GM12878 (cell line): ENCODE measurements around the gene GOPC. TPM values are rescaled to one million over a fixed set of nuclear protein-coding genes. Genes with fewer than 3 reads are reported as not detected.

Source experiments
- ATAC-seq: fragments of 200-7000 bp; cut with Tn5 transposase; 3 replicates; pipeline ENCODE4 v1.9.1; 2020; ENCODE audit warnings: mild to moderate bottlenecking, moderate library complexity
- BruUV-seq: library from RNA; stranded (reverse); fragments of 400-500 nt; replicated peaks from 2 replicates; lab custom pipeline; 2021; lab: Mats Ljungman, UMichigan
- CTCF ChIA-PET: fragments of 300-600 bp; sonication (Branson Sonifier 250); formaldehyde crosslinking; extraction: SDS; loops from one replicate; lab custom pipeline; 2021; ENCODE audit warnings: inconsistent platforms; lab: Yijun Ruan, JAX
- POLR2A ChIA-PET: fragments of 350-600 bp; formaldehyde crosslinking; extraction: SDS; loops from one replicate; lab custom pipeline; 2021; ENCODE audit warnings: inconsistent platforms; lab: Charles Lee
- RAD21 ChIA-PET: fragments of 300-600 bp; sonication (Branson Sonifier 250); formaldehyde crosslinking; loops from one replicate; lab custom pipeline; 2023; ENCODE audit warnings: antibody characterized with exemption; ENCODE audit not compliant: unreplicated experiment; lab: Charles Lee
- SMC1A ChIA-PET: fragments of 300-600 bp; sonication (Branson Sonifier 250); formaldehyde crosslinking; loops from one replicate; lab custom pipeline; 2023; ENCODE audit not compliant: unreplicated experiment, uncharacterized antibody; lab: Charles Lee
- DNase-seq: peaks from one replicate; pipeline ENCODE4 v3.0.0-alpha.2; 2011; ENCODE audit warnings: low read depth, low spot score
- FAIRE-seq: peaks from 3 replicates; lab custom pipeline; 2011; peaks lifted over from hg19 to GRCh38; lab: Jason Lieb, UNC
- H2AFZ ChIP-seq: 2 replicates; pipeline ENCODE4 v1.6.0; 2011; ENCODE audit warnings: low read depth, low read length, control low read depth; ENCODE audit not compliant: control insufficient read depth
- H3K27ac ChIP-seq: 2 replicates; pipeline ENCODE4 v1.5.1; 2011; ENCODE audit warnings: control low read depth; ENCODE audit not compliant: control insufficient read depth, insufficient read depth
- H3K27me3 ChIP-seq, 2 experiments: replicated peaks in 1 of 2; 2 replicates each; pipeline versions ENCODE4 v1.6.0 to v1.6.1; 2011; ENCODE audit warnings: low read length in 1 of 2; ENCODE audit not compliant: control insufficient read depth in 2 of 2, insufficient read depth in 2 of 2
- H3K36me3 ChIP-seq, 2 experiments: 2 replicates each; pipeline ENCODE4 v1.5.1; 2011; ENCODE audit warnings: low read length in 1 of 2; ENCODE audit not compliant: control insufficient read depth in 2 of 2, insufficient read depth in 2 of 2
- H3K4me1 ChIP-seq: 2 replicates; pipeline ENCODE4 v1.6.1; 2011; ENCODE audit warnings: mild to moderate bottlenecking, low read length, moderate library complexity, mixed read lengths; ENCODE audit not compliant: control insufficient read depth, insufficient read depth
- H3K4me2 ChIP-seq: 2 replicates; pipeline ENCODE4 v1.6.0; 2011; ENCODE audit warnings: control low read depth; ENCODE audit not compliant: control insufficient read depth, insufficient read depth
- H3K4me3 ChIP-seq: fragments of 200-600 bp; sonication (generic); 2 replicates; pipeline ENCODE4 v1.5.1; 2016
- H3K79me2 ChIP-seq: 2 replicates; pipeline ENCODE4 v1.6.0; 2011; ENCODE audit warnings: low read length; ENCODE audit not compliant: control insufficient read depth, insufficient read depth
- H3K9ac ChIP-seq: 2 replicates; pipeline ENCODE4 v1.8.0; 2011; ENCODE audit warnings: low read length, control low read depth, mixed read lengths; ENCODE audit not compliant: control insufficient read depth, insufficient read depth
- H3K9me3 ChIP-seq: replicated peaks from 3 replicates; pipeline ENCODE4 v1.5.1; 2011; ENCODE audit warnings: mild to moderate bottlenecking, low read length; ENCODE audit not compliant: control insufficient read depth, insufficient read depth
- H4K20me1 ChIP-seq: 2 replicates; pipeline ENCODE4 v1.6.0; 2011; ENCODE audit not compliant: control insufficient read depth, insufficient read depth
- ASH2L ChIP-seq: fragments of 300-600, 200-600 bp; sonication (generic); IDR thresholded peaks from 2 replicates; pipeline ENCODE4 v1.6.1; 2017; ENCODE audit warnings: low read depth, mild to moderate bottlenecking, borderline replicate concordance
- BACH1 ChIP-seq: fragments of 450-650 bp; IDR thresholded peaks from 2 replicates; pipeline ENCODE4 v1.6.1; 2017; ENCODE audit warnings: mild to moderate bottlenecking, borderline replicate concordance
- CBX5 ChIP-seq: sonication (generic); IDR thresholded peaks from 2 replicates; pipeline ENCODE4 v1.6.1; 2016; ENCODE audit warnings: low read depth, moderate library complexity, mild to moderate bottlenecking, inconsistent platforms
- CHD4 ChIP-seq: fragments of 200-600 bp; sonication (generic); IDR thresholded peaks from 2 replicates; pipeline ENCODE4 v1.6.1; 2016; ENCODE audit warnings: mild to moderate bottlenecking
- CTCF ChIP-seq, 3 experiments: IDR thresholded peaks in 2 of 3; conservative IDR thresholded peaks in 1 of 3; 2 replicates each; pipeline ENCODE4 v1.5.1; 2011; ENCODE audit warnings: low read depth in 3 of 3, low read length in 3 of 3, mild to moderate bottlenecking in 3 of 3, control low read depth in 2 of 3, moderate library complexity in 2 of 3, inconsistent platforms in 1 of 3, mixed read lengths in 1 of 3; ENCODE audit not compliant: control insufficient read depth in 2 of 3, insufficient read depth in 1 of 3; ENCODE audit errors: extremely low read depth in 1 of 3
- EP300 ChIP-seq, 2 experiments: fragments of 150-350 bp in 1 of 2; IDR thresholded peaks; 2 replicates each; pipeline ENCODE4 v1.6.1; 2011 to 2012; ENCODE audit warnings: low read depth in 2 of 2, low read length in 2 of 2, borderline replicate concordance in 1 of 2, improper control_type of control experiment in 1 of 2, inconsistent platforms in 1 of 2; ENCODE audit not compliant: control insufficient read depth in 1 of 2
- IKZF2 ChIP-seq, 2 experiments: fragments of 450-650 bp; IDR thresholded peaks; 2 replicates each; pipeline ENCODE4 v1.6.1; 2017; ENCODE audit warnings: mild to moderate bottlenecking in 2 of 2, moderate library complexity in 2 of 2
- NKRF ChIP-seq: fragments of 450-650 bp; conservative IDR thresholded peaks from 2 replicates; pipeline ENCODE4 v1.6.1; 2017; ENCODE audit warnings: mild to moderate bottlenecking, moderate library complexity
- NR2C2 ChIP-seq: IDR thresholded peaks from 2 replicates; pipeline ENCODE4 v1.6.1; 2011; ENCODE audit warnings: borderline replicate concordance, low read depth; ENCODE audit not compliant: control insufficient read depth, insufficient read length
- PAX8 ChIP-seq: fragments of 450-650 bp; IDR thresholded peaks from 2 replicates; pipeline ENCODE4 v1.6.1; 2017; ENCODE audit warnings: mild to moderate bottlenecking, moderate library complexity
- SKIL ChIP-seq: fragments of 450-650 bp; IDR thresholded peaks from 2 replicates; pipeline ENCODE4 v1.6.1; 2017; ENCODE audit warnings: mild to moderate bottlenecking, low read depth, inconsistent platforms; ENCODE audit not compliant: poor library complexity, severe bottlenecking
- SMAD5 ChIP-seq: IDR thresholded peaks from 2 replicates; pipeline ENCODE4 v1.6.1; 2016; ENCODE audit warnings: antibody characterized with exemption, low read depth
- SMARCA5 ChIP-seq: fragments of 450-650 bp; IDR thresholded peaks from 2 replicates; pipeline ENCODE4 v1.6.1; 2017; ENCODE audit warnings: mild to moderate bottlenecking
- SMC3 ChIP-seq: IDR thresholded peaks from 2 replicates; pipeline ENCODE4 v1.6.1; 2011; ENCODE audit warnings: low read length, improper control_type of control experiment, borderline replicate concordance
- SREBF2 ChIP-seq: IDR thresholded peaks from 2 replicates; pipeline ENCODE4 v1.6.1; 2012; ENCODE audit warnings: mild to moderate bottlenecking, low read length
- STAT3 ChIP-seq: IDR thresholded peaks from 2 replicates; pipeline ENCODE4 v1.6.1; 2011; ENCODE audit warnings: low read depth, low read length, improper control_type of control experiment
- WGBS: methylation state at CpG from one replicate; pipeline ENCODE4 v1.1.6; 2016; ENCODE audit warnings: low lambda C conversion rate; ENCODE audit not compliant: insufficient replicate concordance, insufficient coverage; ENCODE audit errors: missing lambda C conversion rate; 5-methylcytosine and 5-hydroxymethylcytosine counted together
- in situ Hi-C: fragments of 300-500 bp; cut with MboI; formaldehyde crosslinking; loops from 9 replicates; pipeline ENCODE4 v1.14.3; 2018; ENCODE audit warnings: mixed read lengths
- intact Hi-C: fragments of 100-400 bp; cut with micrococcal nuclease; formaldehyde crosslinking; loops from one replicate; pipeline ENCODE4 v1.14.2; 2022; ENCODE audit not compliant: unreplicated experiment
- polyA plus RNA-seq, 11 experiments: library from polyadenylated mRNA; depleted of rRNA in 4 of 11; unstranded in 6 of 11; stranded (reverse) in 5 of 11; fragments of >200 nt; fragmentation: Nextera tagmentation in 4 of 11; fragmentation: Illumina TruSeq in 1 of 11; extraction: Ambion mirVana in 4 of 11; extraction: Trizol in 1 of 11; gene quantifications; 1 replicate in 1 of 11; 2 replicates in 10 of 11; pipeline versions ENCODE4 v1.2.1 to v1.2.3, GENCODE V29; 2011 to 2016; ENCODE audit warnings: inconsistent platforms in 2 of 11, missing spikeins in 2 of 11, low read depth in 1 of 11
- total RNA-seq, 4 experiments: library from RNA; depleted of rRNA in 3 of 4; stranded (reverse); fragments of >200 nt in 3 of 4; fragmentation: Illumina TruSeq in 1 of 4; extraction: Trizol in 1 of 4; gene quantifications; 2 replicates each; pipeline versions ENCODE4 v1.2.1 to v1.2.3, GENCODE V29; 2013 to 2021

Gene GOPC
- total and polyA plus RNA-seq, 10 of the 15 experiments (the other 5 are each of a cell fraction or from before 2014, with no cell fraction given) = 5.8 to 28.5 (median 18.0) TPM

- Histone ChIP-seq H4K20me1 (no peaks in the 10 kb centered on the region), H2AFZ (no peak overlapping the region), H3K4me3 (no peak overlapping the region), H3K27ac (no peak overlapping the region), H3K4me1 (no peaks in the 10 kb centered on the region), H3K4me2 (no peak overlapping the region), H3K9me3 (no peaks in the 10 kb centered on the region), H3K27me3 (no peaks in the 10 kb centered on the region), H3K79me2 (no peaks in the 10 kb centered on the region), H3K9ac (no peak overlapping the region), H3K36me3 (no peaks in the 10 kb centered on the region)
- DNase-seq (no peak), FAIRE-seq (no peak), ATAC-seq (no peak)
- BruUV-seq = no TSS peak
- RAD21 ChIA-PET = interaction anchor here (0.6 kb wide), 1 partner anchor 58 kb away, joined by 3 read pairs; the partner anchor contains the start of gene DCBLD1
- CTCF ChIA-PET = no interaction called here
- in situ Hi-C loops = no loop called here
- SMC1A ChIA-PET = no interaction called here
- intact Hi-C loops = no loop called here
- POLR2A ChIA-PET = no interaction called here
- 97% methylated on average over 8 of the region's 8 CpGs for WGBS
- TF ChIP-seq CTCF (IDR thresholded peaks at IDR 0.05 in 2 of 3, conservative IDR thresholded peaks at IDR 0.05 in 1 of 3; ENCODE audit: control insufficient read depth in 2 of 3, extremely low read depth in 1 of 3, insufficient read depth in 1 of 3, low read depth in 3 of 3, low read length in 3 of 3) (no peak), STAT3 (no peak), ASH2L (no peak), SMC3 (no peak), NKRF (no peak), CBX5 (no peak), SMARCA5 (no peak), BACH1 (no peak), EP300 (IDR thresholded peaks at IDR 0.05; ENCODE audit: borderline replicate concordance in 1 of 2, control insufficient read depth in 1 of 2, low read depth in 2 of 2, low read length in 2 of 2) (no peak), SREBF2 (no peak), SMAD5 (no peak), CHD4 (no peak), IKZF2 (IDR thresholded peaks at IDR 0.05) (no peak), NR2C2 (no peak), SKIL (no peak), PAX8 (no peak)
Measured at GRCh38 chr6:117540670-117541069, 61.6 kb downstream of the GOPC start.
